Karpas-422 (cell line): ENCODE measurements around the gene MIPOL1. TPM values are rescaled to one million over a fixed set of nuclear protein-coding genes. Genes with fewer than 3 reads are reported as not detected.
A peak's percentile ranks its signal among the peaks of the same experiment; 100 is the strongest.
"Not testable (repeated sequence)": the region's sequence is repeated elsewhere in the genome, so short reads cannot be mapped to it uniquely, and the experiment has no call there.

Source experiments
- DNase-seq: peaks from one replicate; pipeline ENCODE4 v3.0.0-alpha.2; 2015
- H2AFZ ChIP-seq: fragments of 200-600 bp; sonication (generic); 2 replicates; pipeline ENCODE4 v1.6.1; 2014; ENCODE audit warnings: antibody characterized with exemption, low read length, mixed read lengths
- H3K27ac ChIP-seq: fragments of 200-600 bp; sonication (generic); 2 replicates; pipeline ENCODE4 v1.5.1; 2014; ENCODE audit warnings: mild to moderate bottlenecking, low read length, moderate library complexity
- H3K27me3 ChIP-seq: fragments of 200-600 bp; sonication (generic); 2 replicates; pipeline ENCODE4 v1.6.1; 2014; ENCODE audit warnings: low read length, mixed read lengths
- H3K36me3 ChIP-seq: fragments of 200-600 bp; sonication (generic); 2 replicates; pipeline ENCODE4 v1.6.1; 2014; ENCODE audit warnings: low read length, mixed read lengths; ENCODE audit not compliant: insufficient read depth
- H3K4me1 ChIP-seq: fragments of 200-600 bp; sonication (generic); 2 replicates; pipeline ENCODE4 v1.6.1; 2014; ENCODE audit warnings: mild to moderate bottlenecking, low read length, mixed read lengths
- H3K4me2 ChIP-seq: fragments of 200-600 bp; sonication (generic); 2 replicates; pipeline ENCODE4 v1.6.1; 2014; ENCODE audit warnings: low read length, low read depth, mild to moderate bottlenecking; ENCODE audit not compliant: poor library complexity, severe bottlenecking
- H3K4me3 ChIP-seq: fragments of 200-600 bp; sonication (generic); 2 replicates; pipeline ENCODE4 v1.5.1; 2014; ENCODE audit warnings: mild to moderate bottlenecking, antibody characterized with exemption, low read length, mixed read lengths
- H3K79me2 ChIP-seq: fragments of 200-600 bp; sonication (generic); 2 replicates; pipeline ENCODE4 v1.6.1; 2014; ENCODE audit warnings: mild to moderate bottlenecking, low read length, mixed read lengths
- H3K9ac ChIP-seq: fragments of 200-600 bp; sonication (generic); 2 replicates; pipeline ENCODE4 v1.6.0; 2014; ENCODE audit warnings: low read length
- H3K9me2 ChIP-seq: fragments of 200-600 bp; sonication (generic), shearing (Covaris generic); replicated peaks from 2 replicates; pipeline ENCODE4 v1.6.0; 2014; ENCODE audit warnings: mild to moderate bottlenecking, low read length, moderate library complexity; ENCODE audit not compliant: insufficient read depth
- H3K9me3 ChIP-seq: fragments of 300-700, 200-600 bp; sonication (generic); 2 replicates; pipeline ENCODE4 v1.6.1; 2014; ENCODE audit warnings: low read length, mixed read lengths
- H4K20me1 ChIP-seq: fragments of 200-600 bp; sonication (generic); 2 replicates; pipeline ENCODE4 v1.6.1; 2014; ENCODE audit warnings: mild to moderate bottlenecking, antibody characterized with exemption, low read length, low read depth; ENCODE audit not compliant: insufficient read depth
- total RNA-seq: library from RNA; depleted of rRNA; stranded (reverse); fragments of >200 nt; shearing (Covaris generic); gene quantifications from 2 replicates; pipeline ENCODE4 v1.2.3, GENCODE V29; 2014; ENCODE audit warnings: low replicate concordance

Gene MIPOL1
- total RNA-seq, 1 experiment from 2014 or later, result not detected

- no peaks in the 10 kb centered on the region for H3K36me3 ChIP-seq
- H3K9ac ChIP-seq, result no peak overlapping the region
- no peak overlapping the region for H3K4me2 ChIP-seq
- no peaks in the 10 kb centered on the region for H3K79me2 ChIP-seq
- H3K4me3 ChIP-seq, result no peak overlapping the region
- H3K4me1 ChIP-seq, result no peaks in the 10 kb centered on the region
- H4K20me1 ChIP-seq, result no peaks in the 10 kb centered on the region
- H3K9me2 ChIP-seq, result no peaks in the 10 kb centered on the region
- H2AFZ ChIP-seq, result no peak overlapping the region
- no peaks in the 10 kb centered on the region; the same call in 1 of the 2 replicates for H3K9me3 ChIP-seq
- H3K27ac ChIP-seq, result no peak overlapping the region
- DNase-seq, result peak; percentile 92
- no peaks in the 10 kb centered on the region for H3K27me3 ChIP-seq
Measured at GRCh38 chr14:37230551-37231194, 32.9 kb downstream of the MIPOL1 start.

- H3K4me2 ChIP-seq, result no peak overlapping the region
- H3K79me2 ChIP-seq, result no peaks in the 10 kb centered on the region
- H2AFZ ChIP-seq, result no peak overlapping the region
- no peak overlapping the region for H3K9ac ChIP-seq
- peak; percentile 84 for DNase-seq
- H3K27ac ChIP-seq, result no peak overlapping the region
- H3K9me2 ChIP-seq, result no peaks in the 10 kb centered on the region
- no peaks in the 10 kb centered on the region for H3K4me1 ChIP-seq
- no peaks in the 10 kb centered on the region for H3K27me3 ChIP-seq
- no peak overlapping the region for H3K4me3 ChIP-seq
- no peaks in the 10 kb centered on the region for H4K20me1 ChIP-seq
- H3K9me3 ChIP-seq, result no peaks in the 10 kb centered on the region
- H3K36me3 ChIP-seq, result no peaks in the 10 kb centered on the region
Measured at GRCh38 chr14:37232907-37233481, 35.3 kb downstream of the MIPOL1 start.

- Histone ChIP-seq H3K36me3 (no peaks in the 10 kb centered on the region), H3K27ac (no peak overlapping the region), H3K79me2 (no peaks in the 10 kb centered on the region), H3K4me1 (no peaks in the 10 kb centered on the region), H3K4me3 (no peak overlapping the region), H3K27me3 (no peaks in the 10 kb centered on the region), H4K20me1 (no peaks in the 10 kb centered on the region), H3K9me3 (no peaks in the 10 kb centered on the region), H3K9me2 (no peaks in the 10 kb centered on the region), H3K9ac (no peak overlapping the region), H2AFZ (no peak overlapping the region), H3K4me2 (no peak overlapping the region)
- DNase-seq, result no peak
Measured at GRCh38 chr14:37234222-37234621, 36.5 kb downstream of the MIPOL1 start.

DNA sequence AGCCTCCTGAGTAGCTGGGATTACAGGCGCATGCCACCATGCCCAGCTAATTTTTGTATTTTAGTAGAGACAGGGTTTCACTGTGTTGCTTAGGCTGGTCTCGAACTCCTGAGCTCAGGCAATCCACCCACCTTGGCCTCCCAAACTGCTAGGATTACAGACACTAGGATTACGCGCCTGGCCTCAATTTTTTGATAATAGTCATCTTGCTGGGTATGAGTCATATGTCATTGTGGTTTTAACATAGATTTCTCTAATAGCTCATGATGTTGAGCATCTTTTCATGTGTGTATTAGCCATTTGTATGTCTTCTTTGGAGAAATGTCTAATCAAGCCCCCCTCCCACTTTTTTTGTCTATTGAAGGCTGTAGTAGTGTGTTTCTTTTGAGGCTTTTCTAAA is 38.3 kb downstream of the MIPOL1 start:
- not testable (repeated sequence) for H3K27me3 ChIP-seq, H3K9me2 ChIP-seq, H3K79me2 ChIP-seq, H3K9ac ChIP-seq, H4K20me1 ChIP-seq, H3K4me2 ChIP-seq, H3K4me1 ChIP-seq, H3K27ac ChIP-seq, DNase-seq, H3K4me3 ChIP-seq, H3K36me3 ChIP-seq, H2AFZ ChIP-seq, H3K9me3 ChIP-seq

GRCh38 chr14:37237094-37237493 is 39.4 kb downstream of the MIPOL1 start:
- no peaks in the 10 kb centered on the region for H3K79me2 ChIP-seq
- no peaks in the 10 kb centered on the region for H3K4me1 ChIP-seq
- no peak overlapping the region for H3K4me2 ChIP-seq
- no peaks in the 10 kb centered on the region for H3K9me3 ChIP-seq
- H4K20me1 ChIP-seq, result no peaks in the 10 kb centered on the region
- H3K9ac ChIP-seq, result no peak overlapping the region
- H3K36me3 ChIP-seq, result no peaks in the 10 kb centered on the region
- H3K9me2 ChIP-seq, result no peaks in the 10 kb centered on the region
- H3K4me3 ChIP-seq, result no peak overlapping the region
- H3K27me3 ChIP-seq, result 0 out of 2 replicates have a peak, but pooled peaks cover 2% of the 10 kb centered on the region
- no peak overlapping the region for H2AFZ ChIP-seq
- DNase-seq, result no peak
- no peak overlapping the region for H3K27ac ChIP-seq

DNA sequence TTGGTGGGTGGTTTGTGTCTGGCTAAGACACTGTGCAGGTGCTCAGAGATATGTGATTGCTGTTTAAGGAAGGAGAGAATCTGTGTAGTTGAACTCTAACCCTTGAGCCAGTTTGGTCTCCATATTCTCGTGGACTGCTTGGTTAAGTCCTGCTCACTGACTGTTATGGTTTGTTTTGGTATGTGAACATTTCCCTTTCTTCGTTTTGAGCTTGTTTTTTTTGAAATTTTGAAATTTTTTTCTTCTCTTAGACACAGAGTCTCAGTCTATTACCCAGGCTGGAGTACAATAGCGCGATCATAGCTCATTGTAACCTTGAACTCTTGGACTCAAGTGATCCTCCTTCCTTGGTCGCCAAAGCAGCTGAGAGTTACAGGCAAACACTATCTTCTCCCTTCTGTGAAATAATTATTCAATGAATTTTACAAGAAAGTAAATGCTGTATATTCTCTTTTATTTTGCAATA is 40.0 kb downstream of the MIPOL1 start:
- Histone ChIP-seq H2AFZ (no peak overlapping the region), H3K79me2 (no peaks in the 10 kb centered on the region), H3K9ac (no peak overlapping the region), H3K27ac (no peak overlapping the region), H3K9me2 (no peaks in the 10 kb centered on the region), H3K9me3 (no peaks in the 10 kb centered on the region), H3K4me1 (no peaks in the 10 kb centered on the region), H3K36me3 (no peaks in the 10 kb centered on the region), H3K4me2 (no peak overlapping the region), H3K4me3 (no peak overlapping the region), H4K20me1 (no peaks in the 10 kb centered on the region), H3K27me3 (0 out of 2 replicates have a peak, but pooled peaks cover 2% of the 10 kb centered on the region)
- DNase-seq, result no peak

- no peaks in the 10 kb centered on the region for H3K79me2 ChIP-seq
- 0 out of 2 replicates have a peak, but pooled peaks cover 2% of the 10 kb centered on the region for H3K27me3 ChIP-seq
- no peak overlapping the region for H3K4me2 ChIP-seq
- DNase-seq, result no peak
- no peak overlapping the region for H3K27ac ChIP-seq
- no peaks in the 10 kb centered on the region for H3K9me3 ChIP-seq
- H2AFZ ChIP-seq, result no peak overlapping the region
- H3K9ac ChIP-seq, result no peak overlapping the region
- H3K4me3 ChIP-seq, result no peak overlapping the region
- no peaks in the 10 kb centered on the region for H3K36me3 ChIP-seq
- H3K9me2 ChIP-seq, result no peaks in the 10 kb centered on the region
- no peaks in the 10 kb centered on the region for H3K4me1 ChIP-seq
- H4K20me1 ChIP-seq, result no peaks in the 10 kb centered on the region
Measured at GRCh38 chr14:37241198-37241597, 43.5 kb downstream of the MIPOL1 start.

GRCh38 chr14:37246427-37246829 is 48.7 kb downstream of the MIPOL1 start:
- H2AFZ ChIP-seq, result no peak overlapping the region
- no peaks in the 10 kb centered on the region for H3K36me3 ChIP-seq
- H3K4me2 ChIP-seq, result no peak overlapping the region

More at GRCh38 chr14:37246427-37246829, 48.7 kb downstream of the MIPOL1 start:
- Histone ChIP-seq H3K27ac (no peak overlapping the region), H3K9me2 (no peaks in the 10 kb centered on the region), H3K27me3 (no peaks in the 10 kb centered on the region), H4K20me1 (no peaks in the 10 kb centered on the region), H3K79me2 (no peaks in the 10 kb centered on the region), H3K4me1 (no peaks in the 10 kb centered on the region), H3K4me3 (no peak overlapping the region), H3K9me3 (no peaks in the 10 kb centered on the region), H3K9ac (no peak overlapping the region)
- DNase-seq, result peak; percentile 81
